CD1c-positive myeloid dendritic cell (primary cell): ENCODE results near the gene DLX3.
A peak's percentile ranks its signal among the peaks of the same experiment; 100 is the strongest.
"Not testable (repeated sequence)": the region's sequence is repeated elsewhere in the genome, so short reads cannot be mapped to it uniquely, and the experiment has no call there.

Source experiments
- DNase-seq: peaks from one replicate; pipeline ENCODE4 v3.0.0-alpha.2; 2016; ENCODE audit errors: extremely low spot score

Gene DLX3

GRCh38 chr17:49995055-49995738, at the start of gene DLX3:
Gene DLX3, minus strand, starts transcription at chr17:49995224. Its CDS starts 226 bp downstream, at chr17:49994998.
- peak; percentile 27 for DNase-seq

GRCh38 chr17:50044483-50044882, 49.5 kb upstream of the DLX3 start:
- no peak for DNase-seq

- no peak for DNase-seq
Measured at GRCh38 chr17:50043290-50044148, 48.5 kb upstream of the DLX3 start.

- no peak for DNase-seq
Measured at GRCh38 chr17:50042211-50042610, 47.2 kb upstream of the DLX3 start.

GRCh38 chr17:50040496-50040895, 45.5 kb upstream of the DLX3 start:
- not testable (repeated sequence) for DNase-seq

- DNase-seq = no peak
Measured at GRCh38 chr17:50039058-50039457, 44.0 kb upstream of the DLX3 start.

- DNase-seq = no peak
Measured at GRCh38 chr17:50037321-50038107, 42.5 kb upstream of the DLX3 start.

- no peak for DNase-seq
Measured at GRCh38 chr17:50036455-50037261, 41.6 kb upstream of the DLX3 start.

GRCh38 chr17:50035945-50036344, 40.9 kb upstream of the DLX3 start:
- DNase-seq = no peak

- no peak for DNase-seq
Measured at GRCh38 chr17:50035421-50035879, 40.4 kb upstream of the DLX3 start.

- DNase-seq = no peak
Measured at GRCh38 chr17:50034498-50035364, 39.7 kb upstream of the DLX3 start.

- no peak for DNase-seq
Measured at GRCh38 chr17:50033316-50033715, 38.3 kb upstream of the DLX3 start.

- DNase-seq = no peak
Measured at GRCh38 chr17:50029185-50029584, 34.2 kb upstream of the DLX3 start.

GRCh38 chr17:50028736-50029120, 33.7 kb upstream of the DLX3 start:
- no peak for DNase-seq

GRCh38 chr17:50027881-50028735, 33.1 kb upstream of the DLX3 start:
- DNase-seq = peak; percentile 30

GRCh38 chr17:50027172-50027880, 32.3 kb upstream of the DLX3 start:
- DNase-seq = peak; percentile 57

GRCh38 chr17:50026837-50027171, 31.8 kb upstream of the DLX3 start:
- peak; percentile 75 for DNase-seq

- no peak for DNase-seq
Measured at GRCh38 chr17:50026046-50026675, 31.1 kb upstream of the DLX3 start.
